Panc1 (cell line): ENCODE results near the gene RPS2.

Source experiments
- POLR2AphosphoS5 ChIP-seq: IDR thresholded peaks from 2 replicates; pipeline ENCODE4 v1.6.1; 2012; ENCODE audit warnings: mild to moderate bottlenecking, low read depth, low read length, moderate library complexity
- REST ChIP-seq, 2 experiments: IDR thresholded peaks; 2 replicates each; pipeline ENCODE4 v1.6.1; 2011 to 2012; ENCODE audit warnings: low read depth in 2 of 2, control low read depth in 1 of 2, low read length in 1 of 2, mild to moderate bottlenecking in 1 of 2, moderate library complexity in 1 of 2; ENCODE audit not compliant: insufficient read depth in 1 of 2
- TF ChIP-seq, protein P1 (sequence below): fragments of 450-650 bp; IDR thresholded peaks from 2 replicates; pipeline ENCODE4 v1.5.1; 2017; ENCODE audit warnings: mild to moderate bottlenecking

DNA sequence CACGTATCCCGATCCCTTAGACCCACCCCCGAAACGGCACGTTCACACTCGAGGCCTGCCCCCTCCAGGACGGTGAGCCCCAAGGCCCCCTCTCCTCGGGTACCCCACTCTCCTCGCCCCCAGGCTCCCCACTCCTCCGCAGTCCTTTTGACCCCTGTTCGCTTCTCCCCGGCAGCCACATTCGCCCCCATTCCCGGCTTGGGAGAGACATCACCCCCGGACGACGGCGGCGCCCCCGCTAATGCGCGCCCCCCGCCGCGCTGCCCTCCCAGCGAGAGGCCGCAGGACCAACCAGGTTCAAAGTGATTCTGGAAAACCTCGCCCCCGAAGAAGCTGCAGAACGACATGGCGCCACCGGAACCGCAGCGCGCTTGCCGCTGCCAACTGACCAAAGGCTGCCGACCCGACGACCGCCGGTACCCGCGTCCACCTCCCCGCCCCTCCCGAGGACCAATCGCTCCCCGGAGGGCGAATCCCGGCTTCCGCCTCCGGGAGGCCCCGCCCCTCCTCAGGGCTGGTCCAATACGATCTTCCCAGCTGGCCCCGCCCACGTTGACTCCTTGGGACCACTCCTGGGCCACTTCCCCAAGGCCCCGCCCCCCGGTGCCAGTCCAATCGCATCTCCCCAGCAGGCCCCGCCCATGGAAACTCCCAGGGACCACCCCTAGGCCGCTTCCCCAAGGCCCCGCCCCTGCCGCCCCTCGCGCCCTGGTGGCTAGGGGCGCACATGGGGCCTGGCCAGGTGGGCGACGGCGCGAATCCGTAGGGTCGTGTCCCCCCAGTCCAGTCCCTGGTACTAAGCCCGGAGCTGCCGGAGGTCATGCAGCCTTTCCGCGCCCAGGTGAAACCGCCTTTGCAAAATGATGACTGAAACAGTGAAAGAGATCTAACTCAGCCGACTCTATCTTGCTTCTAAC lies 21.6 kb downstream of the RPS2 start, which contains the start of gene MSRB1:
- TF ChIP-seq, protein P1, sequence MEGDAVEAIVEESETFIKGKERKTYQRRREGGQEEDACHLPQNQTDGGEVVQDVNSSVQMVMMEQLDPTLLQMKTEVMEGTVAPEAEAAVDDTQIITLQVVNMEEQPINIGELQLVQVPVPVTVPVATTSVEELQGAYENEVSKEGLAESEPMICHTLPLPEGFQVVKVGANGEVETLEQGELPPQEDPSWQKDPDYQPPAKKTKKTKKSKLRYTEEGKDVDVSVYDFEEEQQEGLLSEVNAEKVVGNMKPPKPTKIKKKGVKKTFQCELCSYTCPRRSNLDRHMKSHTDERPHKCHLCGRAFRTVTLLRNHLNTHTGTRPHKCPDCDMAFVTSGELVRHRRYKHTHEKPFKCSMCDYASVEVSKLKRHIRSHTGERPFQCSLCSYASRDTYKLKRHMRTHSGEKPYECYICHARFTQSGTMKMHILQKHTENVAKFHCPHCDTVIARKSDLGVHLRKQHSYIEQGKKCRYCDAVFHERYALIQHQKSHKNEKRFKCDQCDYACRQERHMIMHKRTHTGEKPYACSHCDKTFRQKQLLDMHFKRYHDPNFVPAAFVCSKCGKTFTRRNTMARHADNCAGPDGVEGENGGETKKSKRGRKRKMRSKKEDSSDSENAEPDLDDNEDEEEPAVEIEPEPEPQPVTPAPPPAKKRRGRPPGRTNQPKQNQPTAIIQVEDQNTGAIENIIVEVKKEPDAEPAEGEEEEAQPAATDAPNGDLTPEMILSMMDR = no peak
- TF ChIP-seq REST (IDR thresholded peaks at IDR 0.05; ENCODE audit: insufficient read depth in 1 of 2, low read depth in 2 of 2, low read length in 1 of 2) (no peak), POLR2AphosphoS5 (peak; percentile 70; the same call in 1 of the 2 replicates)
